HuH-7.5 (cell line): ENCODE data around the gene VPS37B.

Source experiments
- DNase-seq: peaks from one replicate; pipeline ENCODE4 v3.0.0; 2011; ENCODE audit warnings: low spot score

Gene VPS37B

DNA sequence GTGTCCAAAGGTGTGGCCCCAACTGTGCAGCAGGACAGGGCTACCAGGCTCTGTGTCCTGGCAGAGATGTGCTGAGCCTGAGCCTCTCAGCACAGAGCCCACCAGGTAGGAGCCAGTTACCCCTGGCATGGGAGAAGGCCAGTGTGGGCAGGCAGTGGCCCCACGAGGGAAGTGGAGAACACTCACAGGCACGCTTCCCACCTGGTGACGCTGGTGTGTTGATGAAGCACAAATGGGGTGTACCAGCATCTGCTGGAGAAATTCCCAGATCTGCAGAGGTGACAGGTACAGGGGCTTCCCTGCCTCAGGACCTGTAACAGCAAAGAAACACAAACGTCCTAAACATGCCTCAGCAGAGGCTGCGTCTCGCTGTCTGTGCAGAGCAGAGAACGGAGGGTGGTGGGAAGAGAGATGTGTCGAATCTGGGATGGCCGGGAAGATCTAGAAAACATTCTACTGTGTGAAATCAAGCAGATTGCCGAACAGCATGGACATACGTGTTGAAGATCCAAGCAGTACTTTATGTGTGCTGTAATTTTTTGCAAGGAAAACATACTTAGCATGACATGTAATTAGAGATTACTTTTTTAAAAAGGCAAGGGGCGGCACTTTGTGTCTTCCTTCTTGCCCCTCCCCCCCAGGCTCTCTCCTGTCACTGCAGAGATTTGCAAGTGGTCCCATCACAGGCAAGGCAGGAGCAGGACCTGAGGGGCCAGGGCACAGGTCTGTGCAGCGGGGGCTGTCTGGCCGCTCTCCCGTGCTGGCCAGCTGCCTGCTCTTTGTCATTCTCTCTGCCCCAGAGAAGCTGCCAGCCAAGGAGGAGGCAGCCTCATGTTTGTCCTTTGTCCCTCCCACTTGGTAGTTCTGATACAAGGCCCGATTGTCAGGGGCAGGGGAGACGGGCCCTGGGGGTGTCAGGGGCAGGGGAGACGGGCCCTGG is 43.3 kb downstream of the VPS37B start:
- no peak for DNase-seq

DNA sequence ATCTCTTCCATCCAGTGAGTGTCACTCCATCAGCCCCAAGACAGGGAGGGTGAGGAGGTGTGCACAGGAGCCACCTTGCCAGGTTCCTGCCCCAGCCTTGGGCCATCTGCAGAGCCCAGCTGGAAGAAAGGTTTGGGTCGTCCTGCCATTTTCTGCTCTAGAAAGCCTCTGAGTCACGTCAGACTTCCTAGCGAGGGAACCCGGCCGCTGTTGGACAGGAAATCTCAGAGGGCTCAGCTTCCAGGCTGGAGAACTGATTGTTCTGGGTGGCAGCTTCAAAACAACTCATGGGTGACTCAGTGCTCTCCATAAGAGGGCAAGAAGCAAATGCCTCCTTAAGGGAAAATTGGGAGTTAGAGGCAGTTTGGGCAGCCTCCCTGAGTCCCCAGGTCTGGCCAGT is 44.1 kb downstream of the VPS37B start:
- no peak for DNase-seq

DNA sequence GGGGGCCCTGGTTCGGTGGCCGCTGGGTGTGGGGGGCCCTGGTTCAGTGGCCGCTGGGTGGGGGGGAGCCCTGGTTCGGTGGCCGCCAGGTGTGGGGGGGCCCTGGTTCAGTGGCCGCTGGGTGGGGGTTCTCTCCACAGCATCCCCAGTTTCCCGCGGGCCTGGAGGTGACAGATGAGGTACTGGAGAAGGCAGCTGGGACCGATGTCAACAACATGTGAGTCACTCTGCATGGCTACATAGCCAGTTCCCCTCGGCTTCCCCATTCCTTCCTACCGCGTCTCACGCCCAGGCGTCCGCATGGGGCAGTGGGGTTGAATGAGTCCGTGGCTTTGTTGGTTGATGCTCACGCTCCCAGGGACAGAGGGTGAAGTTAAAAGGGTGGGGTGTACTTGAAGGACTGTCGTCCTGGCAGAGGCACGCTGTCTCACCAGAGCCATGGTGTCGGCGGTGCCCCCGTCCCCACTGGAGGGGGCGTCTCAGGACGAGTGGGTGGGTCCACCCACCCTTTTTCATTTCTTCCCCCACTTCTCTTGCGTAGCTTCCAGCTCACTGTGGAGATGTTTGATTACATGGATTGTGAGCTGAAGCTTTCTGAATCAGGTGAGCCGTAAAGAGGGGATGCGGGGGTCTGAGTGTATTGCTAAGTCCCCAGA is 45.1 kb downstream of the VPS37B start:
- no peak for DNase-seq

DNA sequence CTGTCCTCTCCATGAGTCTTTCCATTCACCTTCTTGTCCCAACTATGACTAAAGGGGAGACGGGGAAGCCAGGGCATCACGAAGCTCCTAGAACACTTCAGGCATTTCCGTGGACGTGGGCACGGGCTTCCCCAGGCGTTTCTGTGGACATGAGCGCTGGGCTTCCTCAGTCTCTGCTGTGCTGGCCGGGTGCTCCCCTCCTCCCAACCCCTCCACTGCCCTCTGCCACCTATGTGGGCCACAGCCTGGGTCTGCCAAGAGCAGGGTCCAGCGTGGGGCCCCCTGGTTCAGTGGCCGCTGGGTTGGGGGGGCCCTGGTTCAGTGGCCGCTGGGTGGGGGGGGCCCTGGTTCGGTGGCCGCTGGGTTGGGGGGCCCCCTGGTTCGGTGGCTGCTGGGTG is 45.9 kb downstream of the VPS37B start:
- no peak for DNase-seq

DNA sequence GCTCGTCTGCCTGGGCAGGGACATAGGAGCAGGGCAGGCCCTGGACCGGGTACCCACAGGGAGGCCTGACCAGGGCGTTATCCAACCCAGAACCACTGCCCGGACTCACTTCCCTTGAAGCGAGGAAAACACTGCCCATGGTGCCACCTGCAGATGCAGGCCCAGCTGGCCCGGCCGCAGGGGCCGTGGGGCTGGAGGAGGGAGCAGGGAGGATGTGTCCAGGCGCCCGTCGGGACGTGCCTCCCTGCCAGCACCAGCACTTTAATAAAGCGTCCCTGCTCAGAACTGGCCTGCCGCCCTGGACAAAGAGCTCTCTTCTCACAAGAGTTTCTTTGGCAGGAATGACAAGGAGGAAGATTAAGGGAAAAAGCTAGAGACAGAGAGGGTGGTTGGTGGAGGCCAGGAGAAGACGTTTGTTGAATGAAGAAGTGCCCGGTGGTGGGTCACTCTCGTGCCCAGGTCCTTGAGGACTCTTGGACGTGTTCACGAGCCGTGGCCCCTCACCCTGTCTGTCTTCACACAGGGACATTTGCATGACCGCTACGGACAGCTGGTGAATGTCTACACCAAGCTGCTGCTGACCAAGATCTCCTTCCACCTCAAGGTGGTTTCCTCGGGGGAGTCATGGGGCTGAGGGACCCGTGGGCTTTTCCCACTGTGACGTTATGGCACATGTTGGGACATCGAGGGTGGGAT is 46.4 kb downstream of the VPS37B start:
- no peak for DNase-seq

DNA sequence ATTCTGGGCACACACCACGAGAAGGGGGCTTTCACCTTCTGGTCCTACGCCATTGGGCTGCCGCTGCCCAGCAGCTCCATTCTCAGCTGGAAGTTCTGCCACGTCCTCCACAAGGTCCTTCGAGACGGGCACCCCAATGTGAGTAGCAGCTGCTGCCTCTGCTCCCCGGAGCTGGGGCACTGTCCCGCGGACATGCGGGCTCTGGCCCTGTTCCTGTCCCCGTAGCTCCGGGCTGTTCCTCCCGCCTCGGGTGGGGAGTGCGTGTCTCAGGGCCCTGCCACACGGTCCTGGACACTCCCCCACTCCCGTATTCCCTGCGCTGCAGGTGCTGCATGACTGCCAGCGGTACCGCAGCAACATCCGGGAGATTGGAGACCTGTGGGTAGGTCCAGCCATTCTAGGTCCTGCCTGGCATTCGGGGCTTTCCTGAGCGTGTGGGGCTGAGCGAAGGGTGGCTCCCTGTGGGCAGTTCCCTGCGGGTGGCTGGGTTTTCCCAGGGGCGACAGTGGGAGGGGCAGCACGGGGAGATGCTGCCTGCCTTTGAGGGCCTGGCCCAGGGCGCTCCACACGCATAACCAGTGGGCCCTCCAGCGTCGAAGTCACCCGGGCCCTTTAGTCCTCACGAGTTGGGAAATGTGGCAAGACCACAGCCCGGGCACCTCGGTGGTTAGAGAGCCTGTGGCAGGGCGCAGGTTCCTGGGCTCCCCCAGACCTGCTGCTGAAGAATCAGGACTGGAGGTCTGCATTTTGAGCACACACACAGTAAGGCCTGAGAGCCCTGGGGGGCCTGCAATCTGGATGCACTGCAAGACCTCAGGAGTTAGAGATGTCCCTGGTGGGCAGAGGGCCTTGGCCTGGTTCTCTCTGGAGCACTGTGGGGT is 47.2 kb downstream of the VPS37B start:
- DNase-seq = no peak

DNA sequence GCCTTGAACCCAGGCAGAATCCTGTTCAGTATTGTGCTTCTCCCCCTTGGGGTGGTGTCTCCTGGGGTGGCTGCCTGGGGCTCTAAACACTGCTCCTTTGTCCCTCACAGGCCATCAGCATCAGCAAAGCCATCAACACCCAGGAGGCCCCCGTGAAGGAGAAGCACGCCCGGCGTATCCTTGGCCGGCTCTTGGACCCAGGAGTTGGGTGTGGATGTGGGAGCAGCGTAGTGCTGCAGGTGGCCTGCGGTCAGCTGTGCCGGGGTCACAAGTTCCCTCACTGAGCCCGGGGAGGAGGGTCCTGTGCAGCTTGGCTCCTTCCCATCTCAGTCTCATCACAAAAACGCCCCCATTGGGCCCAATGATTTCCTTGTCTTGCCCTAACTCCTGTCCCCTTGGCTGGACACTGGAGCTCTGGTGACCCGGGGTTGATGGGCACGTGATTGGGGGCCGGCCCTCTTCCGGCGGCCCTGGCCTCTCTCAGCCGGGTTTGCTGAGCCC is 48.0 kb downstream of the VPS37B start:
- DNase-seq = no peak

DNA sequence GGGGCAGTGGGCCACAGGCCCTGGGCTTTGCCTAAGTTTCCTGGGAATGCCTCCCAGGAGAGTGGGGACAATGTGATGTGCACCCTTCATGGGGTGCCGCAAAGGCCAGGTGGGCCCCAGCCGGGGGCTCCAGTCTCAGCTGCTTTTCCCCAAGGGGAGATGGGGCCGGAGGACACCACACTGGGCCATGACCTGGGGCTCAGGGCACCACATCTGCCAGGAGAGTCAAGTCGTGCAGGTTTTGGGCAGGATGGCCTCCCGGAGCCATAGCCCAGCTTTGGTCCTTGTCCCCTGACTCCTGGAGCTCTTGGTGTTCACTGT is 48.4 kb downstream of the VPS37B start:
- no peak for DNase-seq

DNA sequence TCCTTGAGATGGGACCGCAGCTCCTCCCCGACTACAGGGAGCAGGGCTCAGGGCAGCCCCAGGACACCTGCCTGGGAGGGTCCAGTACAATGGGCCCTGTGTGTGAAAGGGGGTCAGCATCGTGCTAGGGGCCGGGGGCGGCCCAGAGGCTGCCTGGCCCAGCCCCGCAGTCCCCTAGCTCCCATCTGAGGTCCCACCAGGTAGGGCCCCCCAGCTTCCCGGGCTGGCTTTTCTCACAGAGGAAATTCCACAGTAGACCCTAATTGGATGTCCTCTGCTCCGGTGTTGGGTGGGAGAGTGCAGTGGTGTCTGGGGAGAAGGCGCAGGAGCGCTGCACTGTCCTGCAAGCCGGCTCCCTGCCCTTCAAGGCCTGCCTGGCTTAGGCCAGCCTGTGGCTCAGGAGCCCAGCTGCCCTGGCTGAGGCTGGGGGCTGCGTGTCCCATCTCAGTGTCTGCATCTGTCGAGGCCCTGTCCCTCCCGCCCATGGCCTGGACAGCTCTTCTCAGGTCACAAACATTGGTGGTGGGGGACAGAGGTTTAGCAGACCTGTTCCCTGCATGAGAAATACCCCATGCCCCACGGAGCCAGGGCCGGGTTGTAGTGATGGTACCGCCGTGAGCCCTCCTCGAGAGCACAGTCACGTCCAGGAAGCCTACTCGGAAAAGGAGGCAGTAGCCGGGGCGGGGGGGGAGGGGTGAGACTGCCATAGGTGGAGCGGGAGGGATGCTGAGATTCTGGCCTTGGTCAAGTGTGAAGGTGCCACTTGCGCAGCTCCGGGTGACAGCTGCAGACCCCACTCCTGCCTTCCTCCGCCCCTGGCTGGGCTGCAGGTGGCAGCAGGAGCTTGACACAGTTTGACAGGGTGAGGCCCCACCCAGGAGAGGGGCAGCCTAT is 49.1 kb downstream of the VPS37B start:
- DNase-seq = no peak

DNA sequence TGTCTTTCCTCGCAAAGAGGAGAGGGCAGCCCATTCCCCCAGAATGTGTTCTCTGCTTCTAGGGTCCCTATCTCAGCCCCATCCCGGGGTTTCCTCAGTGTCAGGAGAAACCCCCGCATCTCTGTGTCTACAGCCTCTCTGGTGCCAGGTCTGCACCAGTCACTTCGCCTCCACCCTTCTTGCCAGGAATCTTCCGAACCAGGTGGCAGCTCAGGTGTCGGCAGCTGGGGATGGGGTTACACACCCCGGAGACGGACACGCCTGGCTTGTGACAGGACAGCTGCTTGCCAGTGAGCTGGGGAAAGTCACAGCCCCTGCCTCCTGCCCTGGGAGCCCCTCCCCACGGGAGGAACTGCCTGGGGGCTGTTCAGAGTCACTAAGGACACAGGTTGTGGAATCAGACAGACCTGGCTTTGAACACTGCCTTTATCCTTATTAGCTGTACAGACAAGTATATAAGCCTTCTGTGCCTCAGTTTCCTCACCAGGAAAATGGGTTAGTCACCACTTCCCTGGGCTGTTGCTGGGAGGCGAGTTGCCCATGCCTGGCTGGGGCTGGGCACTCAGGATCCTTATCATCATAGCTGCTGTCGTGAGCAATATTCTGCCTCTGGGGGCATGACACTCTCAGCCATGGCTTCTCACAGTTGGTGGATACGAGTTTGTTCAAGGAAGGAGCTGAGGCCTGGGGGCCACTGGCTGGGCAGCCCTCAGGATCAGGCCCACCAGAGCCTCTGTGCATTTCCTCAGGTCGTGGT is 49.9 kb downstream of the VPS37B start:
- no peak for DNase-seq

DNA sequence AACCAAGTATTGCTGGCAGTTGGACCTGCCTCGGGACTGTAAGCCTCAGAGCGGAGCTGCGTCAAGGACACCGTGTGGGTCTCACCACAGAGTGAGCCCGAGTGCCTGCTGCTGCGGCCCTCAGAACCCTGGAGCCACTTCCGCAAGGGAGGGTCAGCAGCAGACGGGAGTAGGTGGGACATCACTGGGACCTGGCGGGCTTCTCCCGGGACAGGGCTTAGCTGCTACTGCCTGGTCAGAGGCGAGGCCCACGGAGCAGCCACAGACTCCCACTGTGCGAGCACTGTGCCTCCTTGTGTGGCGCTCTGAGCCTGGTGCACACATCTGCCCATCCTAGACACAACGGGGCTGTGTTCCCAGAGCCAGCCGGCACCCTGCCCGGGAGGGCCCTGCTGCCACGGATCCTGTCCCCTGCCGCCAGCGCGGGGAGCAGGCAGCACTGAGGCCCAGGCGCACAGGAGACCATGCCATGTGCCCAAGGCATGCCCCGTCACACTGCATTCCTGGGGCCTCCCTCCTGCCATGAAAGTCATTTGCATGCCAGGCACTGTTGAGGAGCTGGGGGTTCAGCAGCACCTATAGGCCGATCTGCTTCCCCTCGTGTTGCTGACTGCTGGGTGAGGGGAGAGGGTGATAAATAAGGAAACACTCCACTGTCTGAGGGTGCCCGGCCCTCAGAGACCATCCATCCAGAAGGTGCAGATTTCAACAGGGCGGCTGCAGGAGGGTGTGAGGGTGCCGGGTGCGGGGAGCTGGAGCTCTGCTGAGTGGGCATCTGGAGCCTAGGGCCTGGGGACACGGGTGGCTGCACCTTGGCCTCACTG is 50.7 kb downstream of the VPS37B start:
- DNase-seq = no peak

DNA sequence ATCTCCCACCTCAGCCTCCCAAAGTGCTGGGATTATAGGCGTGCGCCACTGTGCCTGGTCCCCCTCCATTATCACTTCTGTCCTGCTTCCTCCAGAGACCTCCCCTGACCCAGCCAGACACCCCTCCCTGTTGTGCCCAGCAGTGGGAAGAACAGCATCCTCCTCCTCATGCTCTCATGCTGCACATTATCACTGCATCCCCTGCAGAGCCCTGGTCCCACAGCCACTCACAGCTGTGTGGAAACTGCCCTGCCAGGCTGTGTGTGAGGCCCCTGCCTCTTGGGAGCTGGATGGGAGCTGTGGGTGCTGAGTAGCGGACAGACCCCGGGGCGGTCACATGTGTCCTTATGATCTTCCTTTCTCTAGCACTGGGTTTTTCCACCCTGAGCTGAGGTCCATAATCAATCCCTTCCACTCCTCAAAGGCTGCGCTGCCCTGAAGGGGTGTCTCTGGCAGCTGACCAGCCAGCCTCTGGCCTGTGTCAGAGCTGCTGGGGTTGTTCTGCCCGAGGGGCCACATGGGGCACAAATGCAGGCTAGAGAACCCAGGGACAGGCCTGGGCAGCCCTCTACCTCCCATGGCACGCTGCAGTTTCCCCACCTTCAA is 51.5 kb downstream of the VPS37B start:
- no peak for DNase-seq

DNA sequence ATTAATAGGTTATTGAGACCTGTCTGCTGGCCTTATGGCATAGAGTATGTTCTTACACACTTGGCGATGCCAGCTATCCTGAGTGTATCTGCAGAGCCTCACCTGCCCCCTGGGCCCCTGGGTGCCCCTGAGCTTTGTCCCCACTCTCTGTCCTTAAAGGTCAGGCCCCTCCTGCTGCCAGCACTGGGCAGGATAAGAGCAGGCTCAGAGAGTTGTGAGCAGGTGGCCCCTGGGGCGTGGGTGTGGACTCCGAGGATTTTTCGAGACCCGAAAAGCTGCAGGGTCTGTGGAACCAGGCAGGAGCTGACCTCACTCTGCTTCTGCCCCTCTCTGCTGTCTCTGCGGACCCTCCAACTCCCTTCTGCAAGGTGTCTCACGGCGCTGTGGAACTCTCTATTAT is 52.5 kb downstream of the VPS37B start:
- no peak for DNase-seq

DNA sequence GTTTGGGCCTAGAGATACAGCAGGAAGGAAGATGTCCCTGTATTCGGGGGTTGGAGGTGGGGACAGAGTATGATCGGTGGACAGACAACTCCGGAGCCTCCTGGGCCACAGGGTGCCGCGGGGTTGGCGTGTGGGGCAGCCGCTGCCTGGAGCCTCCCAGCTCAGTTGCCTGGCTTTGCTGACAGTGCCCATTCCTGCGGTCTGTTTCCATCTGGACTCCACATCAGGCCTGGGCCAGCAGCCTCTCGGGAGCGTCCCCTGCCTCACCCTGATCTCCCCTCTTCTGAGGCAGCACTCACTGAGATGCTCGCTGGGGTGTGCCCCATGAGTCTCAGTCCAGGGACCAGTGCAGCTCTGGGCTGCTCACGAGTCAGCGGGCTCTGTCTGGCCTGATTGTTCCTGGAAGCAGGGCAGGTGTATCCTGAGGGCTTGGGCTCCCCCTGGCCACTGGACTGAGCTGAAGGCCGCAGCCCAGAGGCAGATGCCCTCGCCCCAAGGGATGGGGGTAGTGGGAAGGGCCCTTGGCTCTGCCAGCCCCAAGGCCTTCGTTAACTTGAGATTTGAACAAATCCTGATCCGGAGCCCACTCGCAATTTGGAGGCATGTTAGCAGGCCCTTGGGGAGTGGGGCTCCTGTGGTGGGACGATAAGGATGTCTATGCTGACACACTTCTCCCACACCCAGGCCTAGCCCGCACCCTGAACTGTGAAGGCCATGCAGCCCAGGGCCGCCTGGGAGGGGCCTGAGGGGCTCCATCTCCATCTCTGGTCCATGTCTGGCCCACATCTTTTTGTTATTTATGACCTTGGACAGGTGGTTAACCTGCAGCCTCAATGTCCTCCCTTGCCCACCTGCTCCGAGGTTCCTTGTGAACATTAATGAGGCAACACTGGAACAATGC is 53.2 kb downstream of the VPS37B start:
- DNase-seq = no peak

DNA sequence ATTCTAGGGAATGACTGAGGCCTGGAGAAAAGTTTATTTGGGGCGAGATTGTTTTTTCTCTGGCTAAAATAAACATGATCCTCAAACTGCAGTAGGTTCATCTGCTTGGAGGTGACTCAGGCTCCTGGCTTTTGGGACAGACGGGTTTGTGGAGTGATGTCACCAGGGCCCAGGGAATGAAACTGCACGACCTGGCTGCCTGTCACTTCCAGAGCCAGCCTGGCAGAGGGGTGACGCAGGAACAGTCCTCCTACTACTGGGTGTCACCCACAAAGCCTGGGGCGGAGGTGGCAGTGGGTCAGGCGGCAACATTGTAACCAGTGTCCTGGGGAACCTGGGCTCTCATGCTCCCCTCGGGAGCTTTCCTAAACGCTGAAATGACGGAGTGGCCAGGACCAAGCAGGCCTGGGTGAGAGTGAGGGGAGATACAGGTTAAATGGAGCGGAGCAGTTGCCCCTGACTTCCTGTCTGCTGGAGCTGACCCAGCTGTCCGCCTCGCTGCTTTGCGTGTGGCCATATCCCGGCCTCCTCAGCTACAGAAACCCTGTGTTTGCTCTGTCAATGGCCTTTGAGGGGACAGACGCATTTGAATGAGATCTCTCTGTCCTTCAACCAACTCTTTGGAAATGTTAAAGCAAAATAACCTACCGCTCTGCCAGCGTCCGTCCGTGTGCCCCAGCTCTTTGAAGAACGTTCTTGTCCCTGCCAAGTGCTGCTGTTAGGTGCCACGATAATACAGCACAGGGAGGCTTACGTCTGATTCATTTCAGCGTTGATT is 54.2 kb downstream of the VPS37B start:
- no peak for DNase-seq

DNA sequence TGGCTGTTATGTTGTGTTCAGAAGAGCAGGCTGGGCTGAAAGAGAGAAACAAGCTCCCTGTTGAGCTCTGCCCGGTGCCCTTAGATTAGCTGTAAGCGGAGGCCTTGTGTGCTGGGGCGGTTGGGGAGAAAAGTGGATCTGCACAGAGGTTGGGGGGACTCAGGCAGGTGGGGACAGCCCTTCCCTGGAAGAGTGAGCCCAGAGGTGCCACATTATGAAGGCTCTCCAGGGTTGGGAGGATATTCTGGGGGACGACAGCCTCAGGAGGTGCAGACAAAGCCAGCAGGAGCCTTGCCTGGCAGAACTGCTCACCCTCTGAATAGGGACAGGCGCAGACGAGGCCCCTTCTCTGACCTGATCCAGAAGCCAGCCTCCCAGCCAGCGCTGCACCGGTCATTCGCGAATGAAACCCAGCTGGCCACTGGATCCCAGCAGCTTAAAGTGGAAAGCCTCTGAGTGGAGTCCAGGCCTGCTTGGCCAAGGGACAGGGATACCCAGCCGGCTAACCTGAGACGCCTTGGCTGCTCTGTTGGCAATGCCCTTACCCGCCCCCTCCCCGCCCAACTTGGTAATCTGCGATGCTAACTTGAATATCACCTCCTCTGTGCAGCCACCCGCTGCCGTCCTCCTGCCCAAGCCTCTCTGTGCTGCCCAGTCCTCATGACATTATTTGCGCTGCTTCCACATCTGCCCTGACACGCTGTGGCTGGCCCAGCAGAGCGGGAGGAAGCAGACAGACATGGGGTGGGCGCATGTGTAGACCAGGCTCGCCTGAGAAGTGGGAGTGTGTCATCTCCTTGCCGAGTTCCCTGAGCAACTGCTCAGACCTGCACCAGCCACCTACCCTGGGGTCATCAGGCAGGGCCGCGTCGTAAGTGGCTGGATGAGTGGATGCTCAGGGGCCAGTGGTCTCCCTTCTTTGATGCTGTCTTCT is 55.1 kb downstream of the VPS37B start:
- DNase-seq = no peak
